Parathyroid adenoma (tissue), 2 donors: ENCODE results near the gene PDZRN3.

ENCODE experiments used
- H2AFZ ChIP-seq: fragments of 300-600 bp; sonication (generic); one replicate; pipeline ENCODE4 v1.7.0; 2017; ENCODE audit warnings: antibody characterized with exemption, mild to moderate bottlenecking
- H3K27ac ChIP-seq: fragments of 300-600 bp; sonication (generic); one replicate; pipeline ENCODE4 v1.7.0; 2017
- H3K27me3 ChIP-seq: fragments of 300-600 bp; sonication (generic); one replicate; pipeline ENCODE4 v1.7.0; 2017; ENCODE audit warnings: low read length; ENCODE audit not compliant: control insufficient read depth, insufficient read depth
- H3K36me3 ChIP-seq: fragments of 300-600 bp; sonication (generic); one replicate; pipeline ENCODE4 v1.7.0; 2017; ENCODE audit warnings: low read length; ENCODE audit not compliant: control insufficient read depth, insufficient read depth
- H3K4me1 ChIP-seq: fragments of 300-600 bp; sonication (generic); one replicate; pipeline ENCODE4 v1.7.0; 2017; ENCODE audit warnings: control low read depth
- H3K4me2 ChIP-seq: fragments of 300-600 bp; sonication (generic); one replicate; pipeline ENCODE4 v1.7.0; 2017; ENCODE audit warnings: low read length
- H3K4me3 ChIP-seq: fragments of 300-600 bp; sonication (generic); one replicate; pipeline ENCODE4 v1.7.0; 2017; ENCODE audit warnings: low read depth, low read length
- H3K79me2 ChIP-seq: fragments of 300-600 bp; sonication (generic); one replicate; pipeline ENCODE4 v1.7.0; 2017; ENCODE audit warnings: control low read depth
- H3K9ac ChIP-seq: fragments of 300-600 bp; sonication (generic); one replicate; pipeline ENCODE4 v1.7.0; 2017; ENCODE audit warnings: mild to moderate bottlenecking
- H3K9me3 ChIP-seq: fragments of 300-600 bp; sonication (generic); one replicate; pipeline ENCODE4 v1.7.0; 2017; ENCODE audit warnings: low read length; ENCODE audit not compliant: control insufficient read depth
- CTCF ChIP-seq: fragments of 300-600 bp; sonication (generic); IDR thresholded peaks from one replicate; pipeline ENCODE4 v1.7.0; 2017; ENCODE audit warnings: antibody characterized with exemption, mild to moderate bottlenecking
- donor health status: primary hyperparathyroidism.

The PDZRN3 gene

GRCh38 chr3:73584873-73585272 lies 39.9 kb downstream of the PDZRN3 start:
- Histone ChIP-seq H3K4me3 (no peak overlapping the region), H3K27me3 (no peaks in the 10 kb centered on the region), H3K9me3 (no peaks in the 10 kb centered on the region), H3K9ac (no peak overlapping the region), H3K79me2 (no peaks in the 10 kb centered on the region), H2AFZ (no peak overlapping the region), H3K36me3 (no peaks in the 10 kb centered on the region), H3K4me2 (no peak overlapping the region), H3K27ac (no peak overlapping the region), H3K4me1 (no peaks in the 10 kb centered on the region)
- no peak for TF ChIP-seq CTCF

- H3K27me3 ChIP-seq: no peaks in the 10 kb centered on the region
- H3K9me3 ChIP-seq: no peaks in the 10 kb centered on the region
- no peak overlapping the region for H3K4me3 ChIP-seq
- no peaks in the 10 kb centered on the region for H3K36me3 ChIP-seq
- no peak overlapping the region for H2AFZ ChIP-seq
- TF ChIP-seq CTCF: no peak
- H3K9ac ChIP-seq: no peak overlapping the region
- no peaks in the 10 kb centered on the region for H3K4me1 ChIP-seq
- H3K4me2 ChIP-seq: no peak overlapping the region
- H3K79me2 ChIP-seq: no peaks in the 10 kb centered on the region
- no peak overlapping the region for H3K27ac ChIP-seq
Observed at GRCh38 chr3:73582535-73582934, 42.2 kb downstream of the PDZRN3 start.

- no peaks in the 10 kb centered on the region for H3K27me3 ChIP-seq
- H3K27ac ChIP-seq: no peak overlapping the region
- TF ChIP-seq CTCF: no peak
- no peak overlapping the region for H3K4me2 ChIP-seq
- H3K4me3 ChIP-seq: no peak overlapping the region
- H2AFZ ChIP-seq: no peak overlapping the region
- no peak overlapping the region for H3K9ac ChIP-seq
- no peaks in the 10 kb centered on the region for H3K9me3 ChIP-seq
- H3K36me3 ChIP-seq: no peaks in the 10 kb centered on the region
- no peaks in the 10 kb centered on the region for H3K4me1 ChIP-seq
- no peaks in the 10 kb centered on the region for H3K79me2 ChIP-seq
Observed at GRCh38 chr3:73581134-73581846, 43.5 kb downstream of the PDZRN3 start.

GRCh38 chr3:73580343-73580742 lies 44.4 kb downstream of the PDZRN3 start:
- no peaks in the 10 kb centered on the region for H3K36me3 ChIP-seq
- H3K27ac ChIP-seq: no peak overlapping the region
- no peak overlapping the region for H3K9ac ChIP-seq
- H3K4me2 ChIP-seq: no peak overlapping the region
- no peak overlapping the region for H3K4me3 ChIP-seq
- no peaks in the 10 kb centered on the region for H3K79me2 ChIP-seq
- no peak for TF ChIP-seq CTCF
- no peak overlapping the region for H2AFZ ChIP-seq
- no peaks in the 10 kb centered on the region for H3K27me3 ChIP-seq
- H3K4me1 ChIP-seq: no peaks in the 10 kb centered on the region
- H3K9me3 ChIP-seq: no peaks in the 10 kb centered on the region

GRCh38 chr3:73577704-73578103 lies 47.0 kb downstream of the PDZRN3 start:
- no peak for TF ChIP-seq CTCF

More at GRCh38 chr3:73577704-73578103, 47.0 kb downstream of the PDZRN3 start:
- no peak overlapping the region for H3K27ac ChIP-seq
- H3K27me3 ChIP-seq: no peaks in the 10 kb centered on the region
- H3K79me2 ChIP-seq: no peaks in the 10 kb centered on the region
- H3K4me3 ChIP-seq: no peak overlapping the region
- H3K36me3 ChIP-seq: no peaks in the 10 kb centered on the region
- H3K9ac ChIP-seq: no peak overlapping the region
- no peaks in the 10 kb centered on the region for H3K9me3 ChIP-seq
- no peak overlapping the region for H3K4me2 ChIP-seq
- no peak overlapping the region for H2AFZ ChIP-seq
- H3K4me1 ChIP-seq: no peaks in the 10 kb centered on the region
